Spleen (tissue), 7 donors: ENCODE data around the gene CSF2RB.

Source experiments
- POLR2A ChIP-seq, 3 donors: fragments of 450-650 bp; IDR thresholded peaks; one replicate each; pipeline ENCODE4 v1.5.1; 2017; ENCODE audit warnings: antibody characterized with exemption in 3 of 3, mild to moderate bottlenecking in 1 of 3
- TF ChIP-seq, protein P1 (sequence below), 11 experiments: fragments of 200-600 bp in 7 of 11; fragments of 450-650 bp in 4 of 11; sonication (generic) in 4 of 11; IDR thresholded peaks in 8 of 11; conservative IDR thresholded peaks in 3 of 11; 1 replicate in 7 of 11; 2 replicates in 4 of 11; pipeline versions ENCODE4 v1.4.0 to v1.8.0; 2016 to 2021; ENCODE audit warnings: antibody characterized with exemption in 11 of 11, inconsistent platforms in 4 of 11, mild to moderate bottlenecking in 1 of 11
- donor health status: DM: no; HTN: no; CAD: no; lungs with moderate emphysema.
- donor health status: DM: no; HTN: no; CAD: no.
- donor health status: DM: no; HTN: no; CAD: no.

DNA sequence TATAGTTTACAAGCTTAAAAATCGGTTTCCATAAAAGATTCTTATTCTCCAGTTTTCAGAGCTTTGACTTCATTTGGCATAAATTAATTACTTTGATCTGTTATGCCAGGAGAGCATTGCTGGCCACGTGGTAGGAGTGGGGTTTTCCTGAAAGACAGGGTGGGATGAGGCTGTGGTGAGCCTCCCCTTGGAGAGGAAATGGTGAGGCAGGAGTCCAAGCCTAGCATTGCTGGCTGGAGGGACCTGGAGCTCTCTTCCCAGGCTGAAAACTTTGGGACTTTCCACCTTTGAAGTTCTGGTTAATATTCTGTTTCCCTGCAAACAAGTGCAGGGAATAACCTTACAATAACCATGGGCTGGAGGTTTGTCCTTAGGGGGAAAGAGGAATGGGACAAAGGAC is 21.1 kb upstream of the CSF2RB start:
- TF ChIP-seq POLR2A (IDR thresholded peaks at IDR 0.05): no peak
- TF ChIP-seq, protein P1, sequence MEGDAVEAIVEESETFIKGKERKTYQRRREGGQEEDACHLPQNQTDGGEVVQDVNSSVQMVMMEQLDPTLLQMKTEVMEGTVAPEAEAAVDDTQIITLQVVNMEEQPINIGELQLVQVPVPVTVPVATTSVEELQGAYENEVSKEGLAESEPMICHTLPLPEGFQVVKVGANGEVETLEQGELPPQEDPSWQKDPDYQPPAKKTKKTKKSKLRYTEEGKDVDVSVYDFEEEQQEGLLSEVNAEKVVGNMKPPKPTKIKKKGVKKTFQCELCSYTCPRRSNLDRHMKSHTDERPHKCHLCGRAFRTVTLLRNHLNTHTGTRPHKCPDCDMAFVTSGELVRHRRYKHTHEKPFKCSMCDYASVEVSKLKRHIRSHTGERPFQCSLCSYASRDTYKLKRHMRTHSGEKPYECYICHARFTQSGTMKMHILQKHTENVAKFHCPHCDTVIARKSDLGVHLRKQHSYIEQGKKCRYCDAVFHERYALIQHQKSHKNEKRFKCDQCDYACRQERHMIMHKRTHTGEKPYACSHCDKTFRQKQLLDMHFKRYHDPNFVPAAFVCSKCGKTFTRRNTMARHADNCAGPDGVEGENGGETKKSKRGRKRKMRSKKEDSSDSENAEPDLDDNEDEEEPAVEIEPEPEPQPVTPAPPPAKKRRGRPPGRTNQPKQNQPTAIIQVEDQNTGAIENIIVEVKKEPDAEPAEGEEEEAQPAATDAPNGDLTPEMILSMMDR (IDR thresholded peaks at IDR 0.05 in 8 of 11, conservative IDR thresholded peaks at IDR 0.05 in 3 of 11): no peak
